ENCODE data around the gene GALC. TPM values are rescaled to one million over a fixed set of nuclear protein-coding genes. Genes with fewer than 3 reads are reported as not detected.

Gene GALC
- polyA plus RNA-seq, 1 donor (not counting 4 experiments of a cell fraction or from before 2014, with no cell fraction given), result 7.9 TPM

DNA sequence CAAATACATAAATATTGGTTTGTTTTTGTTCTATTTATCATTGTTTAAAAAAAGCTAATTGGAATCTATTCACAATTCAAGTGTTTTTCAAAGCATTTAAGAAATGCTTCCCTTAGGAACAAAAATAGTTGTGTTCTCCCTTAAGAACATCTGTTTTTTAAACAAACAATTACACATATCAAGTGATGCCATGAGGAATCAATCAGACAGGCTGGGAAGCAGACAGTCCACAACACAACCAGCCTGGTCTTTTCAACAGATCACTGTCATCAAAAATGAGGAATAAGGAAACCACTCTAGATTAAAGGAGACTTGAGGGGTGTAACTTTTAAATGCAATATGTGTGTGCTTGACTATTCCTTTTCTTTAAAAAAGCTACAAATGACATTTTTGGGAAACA lies 25.5 kb downstream of the GALC start:
- no peak for DNase-seq (ENCODE audit: low read depth, low spot score)
- Histone ChIP-seq H3K27ac (ENCODE audit: control insufficient read depth, insufficient read depth, low read length) (no peak overlapping the region), H3K36me3 (ENCODE audit: control insufficient read depth in 2 of 2, extremely low read depth in 1 of 2, insufficient read depth in 2 of 2, low read length in 2 of 2) (no peaks in the 10 kb centered on the region), H3K27me3 (ENCODE audit: control insufficient read depth, extremely low read depth, insufficient read depth, low read length) (no peaks in the 10 kb centered on the region), H3K4me3 (ENCODE audit: control insufficient read depth in 2 of 3, extremely low read depth in 1 of 3, insufficient read depth in 2 of 3, low read depth in 1 of 3, low read length in 3 of 3) (no peak overlapping the region), H4K20me1 (ENCODE audit: control insufficient read depth, extremely low read depth, insufficient read depth, low read length) (no peaks in the 10 kb centered on the region), H3K9ac (ENCODE audit: control insufficient read depth, extremely low read depth, insufficient read depth, low read length) (no peak overlapping the region), H3K4me1 (ENCODE audit: control insufficient read depth, extremely low read depth, insufficient read depth, low read length) (no peaks in the 10 kb centered on the region), H3K4me2 (ENCODE audit: control insufficient read depth, extremely low read depth, insufficient read depth, low read depth, low read length) (no peak overlapping the region), H3K9me1 (ENCODE audit: control insufficient read depth, extremely low read depth, insufficient read depth, low read length) (no peaks in the 10 kb centered on the region), H3K9me3 (ENCODE audit: control insufficient read depth, low read depth, low read length) (no peaks in the 10 kb centered on the region), H2AFZ (ENCODE audit: control insufficient read depth, low read length) (no peak overlapping the region), H3K79me2 (ENCODE audit: control insufficient read depth, insufficient read depth, low read length) (no peaks in the 10 kb centered on the region)
- no peak for FAIRE-seq
- no peak for TF ChIP-seq EZH2 (IDR thresholded peaks at IDR 0.05; ENCODE audit: low read length)
- TF ChIP-seq, protein P1, sequence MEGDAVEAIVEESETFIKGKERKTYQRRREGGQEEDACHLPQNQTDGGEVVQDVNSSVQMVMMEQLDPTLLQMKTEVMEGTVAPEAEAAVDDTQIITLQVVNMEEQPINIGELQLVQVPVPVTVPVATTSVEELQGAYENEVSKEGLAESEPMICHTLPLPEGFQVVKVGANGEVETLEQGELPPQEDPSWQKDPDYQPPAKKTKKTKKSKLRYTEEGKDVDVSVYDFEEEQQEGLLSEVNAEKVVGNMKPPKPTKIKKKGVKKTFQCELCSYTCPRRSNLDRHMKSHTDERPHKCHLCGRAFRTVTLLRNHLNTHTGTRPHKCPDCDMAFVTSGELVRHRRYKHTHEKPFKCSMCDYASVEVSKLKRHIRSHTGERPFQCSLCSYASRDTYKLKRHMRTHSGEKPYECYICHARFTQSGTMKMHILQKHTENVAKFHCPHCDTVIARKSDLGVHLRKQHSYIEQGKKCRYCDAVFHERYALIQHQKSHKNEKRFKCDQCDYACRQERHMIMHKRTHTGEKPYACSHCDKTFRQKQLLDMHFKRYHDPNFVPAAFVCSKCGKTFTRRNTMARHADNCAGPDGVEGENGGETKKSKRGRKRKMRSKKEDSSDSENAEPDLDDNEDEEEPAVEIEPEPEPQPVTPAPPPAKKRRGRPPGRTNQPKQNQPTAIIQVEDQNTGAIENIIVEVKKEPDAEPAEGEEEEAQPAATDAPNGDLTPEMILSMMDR (optimal IDR thresholded peaks at IDR 0.05 in 1 of 3, IDR thresholded peaks at IDR 0.05 in 1 of 3, conservative IDR thresholded peaks at IDR 0.05 in 1 of 3; ENCODE audit: extremely low read depth in 1 of 3, insufficient read depth in 2 of 3, low read length in 3 of 3), result no peak
- dilution Hi-C loops (cut with MboI; ENCODE audit: extremely low pct_ligation_motif_present, low sequenced_read_pairs), result no loop called here

DNA sequence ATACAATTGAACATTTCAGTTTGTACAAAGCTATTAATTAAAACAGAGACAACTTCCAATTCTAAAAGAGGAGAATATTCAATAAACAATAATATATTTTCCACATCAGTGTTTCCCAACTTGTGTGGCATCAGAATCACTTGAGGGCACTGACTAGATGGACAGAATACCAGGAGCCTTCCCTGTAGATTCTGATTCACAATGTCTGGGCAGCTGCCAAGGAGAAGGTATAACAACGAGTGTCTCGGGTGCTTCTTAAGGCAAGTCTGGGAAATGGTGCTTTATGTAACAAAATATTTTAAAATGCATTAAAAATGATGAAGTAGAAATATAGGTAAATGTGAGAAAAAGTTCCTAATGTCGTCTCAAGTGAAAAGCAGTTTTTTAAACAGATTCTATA lies 26.2 kb downstream of the GALC start:
- FAIRE-seq, result no peak

More for the DNA sequence above, 26.2 kb downstream of the GALC start:
- no peaks in the 10 kb centered on the region for H3K4me1 ChIP-seq (ENCODE audit: control insufficient read depth, extremely low read depth, insufficient read depth, low read length)
- no peak for DNase-seq (ENCODE audit: low read depth, low spot score)
- TF ChIP-seq, protein P1 (optimal IDR thresholded peaks at IDR 0.05 in 1 of 3, IDR thresholded peaks at IDR 0.05 in 1 of 3, conservative IDR thresholded peaks at IDR 0.05 in 1 of 3; ENCODE audit: extremely low read depth in 1 of 3, insufficient read depth in 2 of 3, low read length in 3 of 3), result no peak
- no peak for TF ChIP-seq EZH2 (IDR thresholded peaks at IDR 0.05; ENCODE audit: low read length)
- H3K9me1 ChIP-seq (ENCODE audit: control insufficient read depth, extremely low read depth, insufficient read depth, low read length), result no peaks in the 10 kb centered on the region
- H4K20me1 ChIP-seq (ENCODE audit: control insufficient read depth, extremely low read depth, insufficient read depth, low read length), result no peaks in the 10 kb centered on the region
- no peak overlapping the region for H3K9ac ChIP-seq (ENCODE audit: control insufficient read depth, extremely low read depth, insufficient read depth, low read length)
- no peak overlapping the region for H3K27ac ChIP-seq (ENCODE audit: control insufficient read depth, insufficient read depth, low read length)
- dilution Hi-C loops (cut with MboI; ENCODE audit: extremely low pct_ligation_motif_present, low sequenced_read_pairs), result no loop called here
- no peaks in the 10 kb centered on the region for H3K36me3 ChIP-seq (ENCODE audit: control insufficient read depth in 2 of 2, extremely low read depth in 1 of 2, insufficient read depth in 2 of 2, low read length in 2 of 2)
- no peaks in the 10 kb centered on the region for H3K79me2 ChIP-seq (ENCODE audit: control insufficient read depth, insufficient read depth, low read length)
- H3K4me3 ChIP-seq (ENCODE audit: control insufficient read depth in 2 of 3, extremely low read depth in 1 of 3, insufficient read depth in 2 of 3, low read depth in 1 of 3, low read length in 3 of 3), result no peak overlapping the region
- no peaks in the 10 kb centered on the region for H3K27me3 ChIP-seq (ENCODE audit: control insufficient read depth, extremely low read depth, insufficient read depth, low read length)
- H2AFZ ChIP-seq (ENCODE audit: control insufficient read depth, low read length), result no peak overlapping the region
- no peaks in the 10 kb centered on the region for H3K9me3 ChIP-seq (ENCODE audit: control insufficient read depth, low read depth, low read length)
- no peak overlapping the region for H3K4me2 ChIP-seq (ENCODE audit: control insufficient read depth, extremely low read depth, insufficient read depth, low read depth, low read length)
